Caco-2 (cell line): ENCODE data around the gene EGFL7. TPM values are rescaled to one million over a fixed set of nuclear protein-coding genes. Genes with fewer than 3 reads are reported as not detected.

ENCODE experiments used
- BruUV-seq: library from RNA; stranded (reverse); fragments of 400-500 nt; replicated peaks from 2 replicates; lab custom pipeline; 2021; lab: Mats Ljungman, UMichigan
- CTCF ChIA-PET: fragments of 300-600 bp; sonication (Branson Sonifier 250); formaldehyde crosslinking; loops from one replicate; lab custom pipeline; 2022; ENCODE audit warnings: antibody characterized with exemption; lab: Charles Lee
- POLR2A ChIA-PET: fragments of 300-600 bp; sonication (Branson Sonifier 250); formaldehyde crosslinking; loops from one replicate; lab custom pipeline; 2022; ENCODE audit warnings: antibody characterized with exemption; lab: Charles Lee
- DNase-seq, 2 experiments: peaks; one replicate each; pipeline versions ENCODE4 v3.0.0 to v3.0.0-alpha.2; 2020 to 2022
- H3K27me3 ChIP-seq: replicated peaks from 2 replicates; pipeline ENCODE4 v1.6.0; 2011; ENCODE audit warnings: low read length; ENCODE audit not compliant: control insufficient read depth, insufficient read depth
- H3K36me3 ChIP-seq: 2 replicates; pipeline ENCODE4 v1.5.1; 2011; ENCODE audit warnings: low read length; ENCODE audit not compliant: control insufficient read depth, insufficient read depth
- H3K4me1 ChIP-seq: fragments of 250-450 bp; sonication (Bioruptor Pico); 2 replicates; pipeline ENCODE4 v1.5.1; 2020; ENCODE audit warnings: mild to moderate bottlenecking
- H3K4me3 ChIP-seq: 2 replicates; pipeline ENCODE4 v1.5.1; 2011; ENCODE audit warnings: low read depth, mild to moderate bottlenecking, control low read depth, low read length
- H3K9me3 ChIP-seq: fragments of 250-450 bp; sonication (Bioruptor Pico); 2 replicates; pipeline ENCODE4 v1.5.1; 2020; ENCODE audit warnings: mild to moderate bottlenecking, moderate library complexity
- H3K27ac Mint-ChIP-seq: one replicate; pipeline ENCODE4 v1.8.0; 2022; ENCODE audit warnings: mixed read lengths; ENCODE audit not compliant: unreplicated experiment
- H3K27me3 Mint-ChIP-seq: one replicate; pipeline ENCODE4 v1.8.0; 2022; ENCODE audit warnings: mixed read lengths; ENCODE audit not compliant: insufficient read depth, unreplicated experiment
- H3K36me3 Mint-ChIP-seq: one replicate; pipeline ENCODE4 v1.8.0; 2022; ENCODE audit warnings: mild to moderate bottlenecking, mixed read lengths; ENCODE audit not compliant: insufficient read depth, unreplicated experiment
- H3K4me1 Mint-ChIP-seq: one replicate; pipeline ENCODE4 v1.8.0; 2022; ENCODE audit warnings: low read depth, mixed read lengths; ENCODE audit not compliant: unreplicated experiment
- H3K4me3 Mint-ChIP-seq: one replicate; pipeline ENCODE4 v1.8.0; 2022; ENCODE audit warnings: mild to moderate bottlenecking, moderate library complexity, mixed read lengths; ENCODE audit not compliant: unreplicated experiment
- H3K9me3 Mint-ChIP-seq: one replicate; pipeline ENCODE4 v1.8.0; 2022; ENCODE audit warnings: mixed read lengths; ENCODE audit not compliant: unreplicated experiment
- CTCF ChIP-seq, 2 experiments: fragments of 200-600 bp in 1 of 2; IDR thresholded peaks; 1 replicate in 1 of 2; 2 replicates in 1 of 2; pipeline versions ENCODE4 v1.5.1 to v1.8.0; 2011 to 2022; ENCODE audit warnings: antibody characterized with exemption in 1 of 2, control low read depth in 1 of 2, inconsistent platforms in 1 of 2, low read depth in 1 of 2, low read length in 1 of 2, mild to moderate bottlenecking in 1 of 2, moderate library complexity in 1 of 2; ENCODE audit not compliant: insufficient read depth in 1 of 2, severe bottlenecking in 1 of 2, unreplicated experiment in 1 of 2
- intact Hi-C: fragments of 100-400 bp; cut with micrococcal nuclease; formaldehyde crosslinking; loops from one replicate; pipeline ENCODE4 v1.10.0; 2022; ENCODE audit not compliant: unreplicated experiment
- total RNA-seq: library from RNA; stranded (reverse); gene quantifications from 2 replicates; pipeline ENCODE4 v1.2.3, GENCODE V29; 2022

The EGFL7 gene
- total RNA-seq, 1 experiment from 2014 or later: 30.2 TPM

GRCh38 chr9:136717399-136717798 lies 54.7 kb downstream of the EGFL7 start:
- H3K36me3 Mint-ChIP-seq: peaks cover 32% of the 10 kb centered on the region
- POLR2A ChIA-PET: no interaction called here
- peaks cover 2% of the 10 kb centered on the region for H3K36me3 ChIP-seq
- no peak overlapping the region for H3K27ac Mint-ChIP-seq
- no peak overlapping the region for H3K4me3 ChIP-seq
- H3K4me1 ChIP-seq: peaks cover 11% of the 10 kb centered on the region
- H3K27me3 ChIP-seq: no peaks in the 10 kb centered on the region
- no peaks in the 10 kb centered on the region for H3K27me3 Mint-ChIP-seq
- intact Hi-C loops: no loop called here
- H3K9me3 Mint-ChIP-seq: no peaks in the 10 kb centered on the region
- no peak overlapping the region for H3K4me3 Mint-ChIP-seq
- no TSS peak for BruUV-seq
- H3K9me3 ChIP-seq: no peaks in the 10 kb centered on the region
- CTCF ChIA-PET: no interaction called here
- no peak for DNase-seq
- no peak for TF ChIP-seq CTCF (IDR thresholded peaks at IDR 0.05; ENCODE audit: insufficient read depth in 1 of 2, low read depth in 1 of 2, low read length in 1 of 2, severe bottlenecking in 1 of 2, unreplicated experiment in 1 of 2)
- H3K4me1 Mint-ChIP-seq: peaks cover 6% of the 10 kb centered on the region

- CTCF ChIA-PET: no interaction called here
- BruUV-seq: no TSS peak
- H3K36me3 ChIP-seq: peaks cover 2% of the 10 kb centered on the region; the same call in 1 of the 2 replicates
- DNase-seq: no peak
- POLR2A ChIA-PET: no interaction called here
- Mint-ChIP-seq H3K4me3 (no peak overlapping the region), H3K9me3 (no peaks in the 10 kb centered on the region), H3K27ac (no peak overlapping the region), H3K27me3 (no peaks in the 10 kb centered on the region), H3K36me3 (peaks cover 43% of the 10 kb centered on the region), H3K4me1 (peaks cover 6% of the 10 kb centered on the region)
- no peaks in the 10 kb centered on the region for H3K9me3 ChIP-seq
- intact Hi-C loops: no loop called here
- TF ChIP-seq CTCF (IDR thresholded peaks at IDR 0.05; ENCODE audit: insufficient read depth in 1 of 2, low read depth in 1 of 2, low read length in 1 of 2, severe bottlenecking in 1 of 2, unreplicated experiment in 1 of 2): no peak
- no peaks in the 10 kb centered on the region for H3K27me3 ChIP-seq
- H3K4me1 ChIP-seq: peaks cover 4% of the 10 kb centered on the region
- H3K4me3 ChIP-seq: no peak overlapping the region
Observed at GRCh38 chr9:136718345-136719194, 55.9 kb downstream of the EGFL7 start.

GRCh38 chr9:136719195-136719880 lies 56.6 kb downstream of the EGFL7 start:
- no TSS peak for BruUV-seq
- peaks cover 51% of the 10 kb centered on the region for H3K36me3 Mint-ChIP-seq
- H3K4me1 Mint-ChIP-seq: peaks cover 6% of the 10 kb centered on the region
- no peaks in the 10 kb centered on the region for H3K9me3 ChIP-seq
- H3K36me3 ChIP-seq: peaks cover 3% of the 10 kb centered on the region
- POLR2A ChIA-PET: no interaction called here
- H3K27me3 ChIP-seq: no peaks in the 10 kb centered on the region
- no peak overlapping the region for H3K4me3 Mint-ChIP-seq
- CTCF ChIA-PET: no interaction called here
- H3K9me3 Mint-ChIP-seq: no peaks in the 10 kb centered on the region
- no peak overlapping the region for H3K27ac Mint-ChIP-seq
- H3K4me1 ChIP-seq: no peaks in the 10 kb centered on the region
- no peak for TF ChIP-seq CTCF (IDR thresholded peaks at IDR 0.05; ENCODE audit: insufficient read depth in 1 of 2, low read depth in 1 of 2, low read length in 1 of 2, severe bottlenecking in 1 of 2, unreplicated experiment in 1 of 2)
- no peaks in the 10 kb centered on the region for H3K27me3 Mint-ChIP-seq
- no peak for DNase-seq
- intact Hi-C loops: no loop called here
- no peak overlapping the region for H3K4me3 ChIP-seq
